ENCODE results near the gene ANO3.

DNA sequence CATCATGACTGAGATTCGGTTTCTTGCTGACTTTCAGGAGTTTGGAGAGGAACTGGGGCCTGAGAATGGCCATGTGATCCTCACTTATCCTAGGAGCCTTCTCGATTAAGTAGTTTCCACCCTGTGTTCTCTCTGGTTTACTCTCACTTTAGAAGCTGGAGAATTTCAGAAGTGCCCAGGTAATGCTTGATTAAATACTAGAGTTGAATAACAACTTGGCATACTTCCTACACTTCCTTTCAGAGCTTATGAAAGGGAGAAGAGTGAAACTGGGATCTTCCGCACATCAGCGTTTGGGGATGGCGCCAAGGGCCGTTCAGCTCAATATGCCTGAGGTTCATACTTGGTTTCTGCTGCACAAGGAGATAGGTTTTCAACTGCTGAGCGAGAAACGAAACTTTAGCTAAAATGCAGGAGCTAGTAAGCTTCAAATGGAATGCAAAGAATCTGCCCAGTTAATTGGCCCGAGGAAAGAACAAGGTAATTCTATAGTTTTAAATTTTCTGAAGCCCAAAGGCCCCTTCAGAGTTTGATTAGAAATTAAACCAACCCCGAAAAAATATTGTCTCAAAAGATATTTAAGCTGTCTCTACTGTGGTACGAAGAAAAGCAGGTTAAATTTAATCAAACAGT is 241.0 kb downstream of the ANO3 start:
- TF ChIP-seq, protein P1, sequence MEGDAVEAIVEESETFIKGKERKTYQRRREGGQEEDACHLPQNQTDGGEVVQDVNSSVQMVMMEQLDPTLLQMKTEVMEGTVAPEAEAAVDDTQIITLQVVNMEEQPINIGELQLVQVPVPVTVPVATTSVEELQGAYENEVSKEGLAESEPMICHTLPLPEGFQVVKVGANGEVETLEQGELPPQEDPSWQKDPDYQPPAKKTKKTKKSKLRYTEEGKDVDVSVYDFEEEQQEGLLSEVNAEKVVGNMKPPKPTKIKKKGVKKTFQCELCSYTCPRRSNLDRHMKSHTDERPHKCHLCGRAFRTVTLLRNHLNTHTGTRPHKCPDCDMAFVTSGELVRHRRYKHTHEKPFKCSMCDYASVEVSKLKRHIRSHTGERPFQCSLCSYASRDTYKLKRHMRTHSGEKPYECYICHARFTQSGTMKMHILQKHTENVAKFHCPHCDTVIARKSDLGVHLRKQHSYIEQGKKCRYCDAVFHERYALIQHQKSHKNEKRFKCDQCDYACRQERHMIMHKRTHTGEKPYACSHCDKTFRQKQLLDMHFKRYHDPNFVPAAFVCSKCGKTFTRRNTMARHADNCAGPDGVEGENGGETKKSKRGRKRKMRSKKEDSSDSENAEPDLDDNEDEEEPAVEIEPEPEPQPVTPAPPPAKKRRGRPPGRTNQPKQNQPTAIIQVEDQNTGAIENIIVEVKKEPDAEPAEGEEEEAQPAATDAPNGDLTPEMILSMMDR (conservative IDR thresholded peaks at IDR 0.05; ENCODE audit: low read depth in 2 of 2): no peak
- TF ChIP-seq, protein P2, sequence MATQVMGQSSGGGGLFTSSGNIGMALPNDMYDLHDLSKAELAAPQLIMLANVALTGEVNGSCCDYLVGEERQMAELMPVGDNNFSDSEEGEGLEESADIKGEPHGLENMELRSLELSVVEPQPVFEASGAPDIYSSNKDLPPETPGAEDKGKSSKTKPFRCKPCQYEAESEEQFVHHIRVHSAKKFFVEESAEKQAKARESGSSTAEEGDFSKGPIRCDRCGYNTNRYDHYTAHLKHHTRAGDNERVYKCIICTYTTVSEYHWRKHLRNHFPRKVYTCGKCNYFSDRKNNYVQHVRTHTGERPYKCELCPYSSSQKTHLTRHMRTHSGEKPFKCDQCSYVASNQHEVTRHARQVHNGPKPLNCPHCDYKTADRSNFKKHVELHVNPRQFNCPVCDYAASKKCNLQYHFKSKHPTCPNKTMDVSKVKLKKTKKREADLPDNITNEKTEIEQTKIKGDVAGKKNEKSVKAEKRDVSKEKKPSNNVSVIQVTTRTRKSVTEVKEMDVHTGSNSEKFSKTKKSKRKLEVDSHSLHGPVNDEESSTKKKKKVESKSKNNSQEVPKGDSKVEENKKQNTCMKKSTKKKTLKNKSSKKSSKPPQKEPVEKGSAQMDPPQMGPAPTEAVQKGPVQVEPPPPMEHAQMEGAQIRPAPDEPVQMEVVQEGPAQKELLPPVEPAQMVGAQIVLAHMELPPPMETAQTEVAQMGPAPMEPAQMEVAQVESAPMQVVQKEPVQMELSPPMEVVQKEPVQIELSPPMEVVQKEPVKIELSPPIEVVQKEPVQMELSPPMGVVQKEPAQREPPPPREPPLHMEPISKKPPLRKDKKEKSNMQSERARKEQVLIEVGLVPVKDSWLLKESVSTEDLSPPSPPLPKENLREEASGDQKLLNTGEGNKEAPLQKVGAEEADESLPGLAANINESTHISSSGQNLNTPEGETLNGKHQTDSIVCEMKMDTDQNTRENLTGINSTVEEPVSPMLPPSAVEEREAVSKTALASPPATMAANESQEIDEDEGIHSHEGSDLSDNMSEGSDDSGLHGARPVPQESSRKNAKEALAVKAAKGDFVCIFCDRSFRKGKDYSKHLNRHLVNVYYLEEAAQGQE (IDR thresholded peaks at IDR 0.05; ENCODE audit: unreplicated experiment): no peak
- no peak for TF ChIP-seq ZNF331 (CRISPR knock-in tag; IDR thresholded peaks at IDR 0.05; ENCODE audit: low read depth)
- TF ChIP-seq POLR2AphosphoS5 (IDR thresholded peaks at IDR 0.05; ENCODE audit: low read depth): no peak
- TF ChIP-seq EZH2phosphoT487 (IDR thresholded peaks at IDR 0.05; ENCODE audit: unreplicated experiment): no peak

Data from GM23338 (cell line).